Heart left ventricle (tissue), 13 donors: ENCODE measurements around the gene LILRA2.
"Not testable (repeated sequence)": the region's sequence is repeated elsewhere in the genome, so short reads cannot be mapped to it uniquely, and the experiment has no call there.

Experiments
- CTCF ChIP-seq, 12 donors: fragments of 200-600 bp; sonication (generic) in 4 of 12; IDR thresholded peaks; one replicate each; pipeline versions ENCODE4 v1.5.0 to v1.8.0; 2018 to 2022; ENCODE audit warnings: antibody characterized with exemption in 12 of 12, mild to moderate bottlenecking in 5 of 12
- POLR2A ChIP-seq, 2 donors: fragments of 450-650 bp; IDR thresholded peaks; one replicate each; pipeline ENCODE4 v1.6.1; 2017; ENCODE audit warnings: antibody characterized with exemption in 2 of 2, mild to moderate bottlenecking in 2 of 2, moderate library complexity in 2 of 2
- donor health status: ischemic (EF 13 %, LVEDD 7.1; RV severe dilation, severe dysfunction).
- donor health status: DM: no; HTN: yes; CAD: no.
- donor health status: DM: no; HTN: no; CAD: no.
- donor health status: ischemic (EF 25% LVEDD 6.9; RV normal size, moderate dysfunction).
- donor health status: ischemic (EF 25% LVEDD 5.7; RV mildly dilated, moderate dysfunction).
- donor health status: ischemic (EF 35%, LVEDD 5.7; RV mildly dilated, moderate dysfunction).
- donor health status: nonischemic (EF 11% LVEDD 7.7; RV severe dilation, severe dysfunction).
- donor health status: DM: yes; HTN: yes; CAD: no.
- donor health status: PGD.
- donor health status: ischemic (EF 29% LVEDD 5.4; RV normal size, mild dysfunction).
- donor health status: nonischemic (EF 23%, LVEDD 6.1; RV moderate dilation, normal function).

GRCh38 chr19:54636081-54636480 lies 62.5 kb downstream of the LILRA2 start:
- TF ChIP-seq CTCF, POLR2A (IDR thresholded peaks at IDR 0.05): not testable (repeated sequence)
